GM06990 (cell line): ENCODE data around the gene STXBP3.

Source experiments
- DNase-seq: peaks from one replicate; pipeline ENCODE4 v3.0.0-alpha.2; 2011; ENCODE audit not compliant: insufficient read length; ENCODE audit errors: extremely low read depth
- H3K27me3 ChIP-seq: replicated peaks from 2 replicates; pipeline ENCODE4 v1.6.0; 2011; ENCODE audit warnings: low read length; ENCODE audit not compliant: control insufficient read depth, insufficient read depth
- H3K36me3 ChIP-seq: 2 replicates; pipeline ENCODE4 v1.5.1; 2011; ENCODE audit warnings: low read length; ENCODE audit not compliant: control insufficient read depth, insufficient read depth
- H3K4me3 ChIP-seq: replicated peaks from 2 replicates; pipeline ENCODE4 v1.5.1; 2011; ENCODE audit warnings: low read depth, mild to moderate bottlenecking, control low read depth, low read length
- CTCF ChIP-seq: IDR thresholded peaks from 2 replicates; pipeline ENCODE4 v1.5.1; 2011; ENCODE audit warnings: low read length, control low read depth, mild to moderate bottlenecking, inconsistent platforms; ENCODE audit not compliant: insufficient read depth, poor library complexity, severe bottlenecking

The STXBP3 gene

GRCh38 chr1:108725906-108726305 lies 20.6 kb upstream of the STXBP3 start:
- no peak for TF ChIP-seq CTCF
- Histone ChIP-seq H3K36me3 (no peaks in the 10 kb centered on the region), H3K4me3 (no peak overlapping the region), H3K27me3 (no peaks in the 10 kb centered on the region)
- no peak for DNase-seq

GRCh38 chr1:108728327-108728923 lies 18.0 kb upstream of the STXBP3 start:
- Histone ChIP-seq H3K27me3 (no peaks in the 10 kb centered on the region), H3K36me3 (no peaks in the 10 kb centered on the region), H3K4me3 (no peak overlapping the region)
- no peak for DNase-seq
- no peak for TF ChIP-seq CTCF

- Histone ChIP-seq H3K36me3 (no peaks in the 10 kb centered on the region), H3K27me3 (no peaks in the 10 kb centered on the region), H3K4me3 (no peak overlapping the region)
- TF ChIP-seq CTCF = no peak
- no peak for DNase-seq
Measured at GRCh38 chr1:108729481-108729880, 17.0 kb upstream of the STXBP3 start.

- TF ChIP-seq CTCF = no peak
- DNase-seq = no peak
- no peaks in the 10 kb centered on the region for H3K27me3 ChIP-seq
- H3K4me3 ChIP-seq = no peak overlapping the region
- no peaks in the 10 kb centered on the region for H3K36me3 ChIP-seq
Measured at GRCh38 chr1:108732398-108732797, 14.1 kb upstream of the STXBP3 start.

- no peak for TF ChIP-seq CTCF
- Histone ChIP-seq H3K36me3 (no peaks in the 10 kb centered on the region), H3K4me3 (no peak overlapping the region), H3K27me3 (no peaks in the 10 kb centered on the region; the same call in 1 of the 2 replicates)
- no peak for DNase-seq
Measured at GRCh38 chr1:108734171-108734865, 12.2 kb upstream of the STXBP3 start.
